Body of pancreas (tissue), 4 donors: ENCODE results near the gene CSGALNACT2.

ENCODE experiments used
- POLR2A ChIP-seq, 3 donors: fragments of 450-650 bp; IDR thresholded peaks; one replicate each; pipeline ENCODE4 v1.6.1; 2016; ENCODE audit warnings: antibody characterized with exemption in 3 of 3, mild to moderate bottlenecking in 2 of 3
- TF ChIP-seq, protein P1 (sequence below), 7 experiments: fragments of 450-650 bp in 4 of 7; fragments of 200-600 bp in 3 of 7; sonication (generic) in 3 of 7; IDR thresholded peaks; one replicate each; pipeline ENCODE4 v1.5.1; 2016 to 2019; ENCODE audit warnings: antibody characterized with exemption in 7 of 7

- TF ChIP-seq, protein P1, sequence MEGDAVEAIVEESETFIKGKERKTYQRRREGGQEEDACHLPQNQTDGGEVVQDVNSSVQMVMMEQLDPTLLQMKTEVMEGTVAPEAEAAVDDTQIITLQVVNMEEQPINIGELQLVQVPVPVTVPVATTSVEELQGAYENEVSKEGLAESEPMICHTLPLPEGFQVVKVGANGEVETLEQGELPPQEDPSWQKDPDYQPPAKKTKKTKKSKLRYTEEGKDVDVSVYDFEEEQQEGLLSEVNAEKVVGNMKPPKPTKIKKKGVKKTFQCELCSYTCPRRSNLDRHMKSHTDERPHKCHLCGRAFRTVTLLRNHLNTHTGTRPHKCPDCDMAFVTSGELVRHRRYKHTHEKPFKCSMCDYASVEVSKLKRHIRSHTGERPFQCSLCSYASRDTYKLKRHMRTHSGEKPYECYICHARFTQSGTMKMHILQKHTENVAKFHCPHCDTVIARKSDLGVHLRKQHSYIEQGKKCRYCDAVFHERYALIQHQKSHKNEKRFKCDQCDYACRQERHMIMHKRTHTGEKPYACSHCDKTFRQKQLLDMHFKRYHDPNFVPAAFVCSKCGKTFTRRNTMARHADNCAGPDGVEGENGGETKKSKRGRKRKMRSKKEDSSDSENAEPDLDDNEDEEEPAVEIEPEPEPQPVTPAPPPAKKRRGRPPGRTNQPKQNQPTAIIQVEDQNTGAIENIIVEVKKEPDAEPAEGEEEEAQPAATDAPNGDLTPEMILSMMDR (IDR thresholded peaks at IDR 0.05) = no peak
- no peak for TF ChIP-seq POLR2A (IDR thresholded peaks at IDR 0.05)
Measured at GRCh38 chr10:43091846-43092245, 46.4 kb upstream of the CSGALNACT2 start.
